H1 (cell line): Measurements from ENCODE around the gene NAA38. TPM values are rescaled to one million over a fixed set of nuclear protein-coding genes. Genes with fewer than 3 reads are reported as not detected.

Experiments used
- CTCF ChIA-PET: fragments of 300-600 bp; sonication (Branson Sonifier 250); formaldehyde crosslinking; loops from one replicate; lab custom pipeline; 2021; ENCODE audit not compliant: partially characterized antibody; lab: Charles Lee
- POLR2A ChIA-PET: fragments of 300-600 bp; sonication (Branson Sonifier 250); formaldehyde crosslinking; loops from one replicate; lab custom pipeline; 2021; ENCODE audit warnings: inconsistent platforms; ENCODE audit not compliant: partially characterized antibody; lab: Charles Lee
- DNase-seq, 2 experiments: peaks; one replicate each; pipeline versions ENCODE4 v3.0.0 to v3.0.0-alpha.2; 2010 to 2022; ENCODE audit warnings: low spot score in 2 of 2, low read depth in 1 of 2, mixed read lengths in 1 of 2
- FAIRE-seq: peaks from 2 replicates; lab custom pipeline; 2011; peaks lifted over from hg19 to GRCh38; lab: Jason Lieb, UNC
- H2AFZ ChIP-seq: 2 replicates; pipeline ENCODE4 v1.8.1; 2012; ENCODE audit warnings: low read length, inconsistent platforms
- H2AK5ac ChIP-seq: 2 replicates; pipeline ENCODE4 v1.6.1; 2013; ENCODE audit warnings: low read depth, low read length
- H2BK120ac ChIP-seq: replicated peaks from 2 replicates; pipeline ENCODE3; 2013; ENCODE audit warnings: low read depth, low read length, inconsistent platforms
- H2BK12ac ChIP-seq: 2 replicates; pipeline ENCODE4 v1.6.1; 2013; ENCODE audit warnings: low read depth, low read length
- H2BK15ac ChIP-seq: 2 replicates; pipeline ENCODE4 v1.6.1; 2013; ENCODE audit warnings: low read length
- H2BK20ac ChIP-seq: 2 replicates; pipeline ENCODE4 v1.6.1; 2013; ENCODE audit warnings: low read length
- H2BK5ac ChIP-seq: 2 replicates; pipeline ENCODE4 v1.6.1; 2013; ENCODE audit warnings: low read depth, low read length
- H3K14ac ChIP-seq: 2 replicates; pipeline ENCODE4 v1.6.1; 2013; ENCODE audit warnings: inconsistent platforms; ENCODE audit not compliant: insufficient read length
- H3K18ac ChIP-seq: 2 replicates; pipeline ENCODE4 v1.6.1; 2013; ENCODE audit warnings: low read length; ENCODE audit errors: extremely low read depth
- H3K23ac ChIP-seq: 2 replicates; pipeline ENCODE4 v1.6.1; 2013; ENCODE audit warnings: inconsistent platforms; ENCODE audit not compliant: insufficient read length
- H3K23me2 ChIP-seq: 2 replicates; pipeline ENCODE4 v1.6.1; 2013; ENCODE audit warnings: low read depth, low read length
- H3K27ac ChIP-seq: 2 replicates; pipeline ENCODE4 v1.6.1; 2011; ENCODE audit warnings: low read depth, low read length, inconsistent platforms
- H3K27me3 ChIP-seq, 4 experiments: replicated peaks in 1 of 4; 1 replicate in 1 of 4; 2 replicates in 3 of 4; pipeline versions ENCODE4 v1.6.1 to v1.8.1; 2011 to 2013; ENCODE audit warnings: low read length in 3 of 4, mild to moderate bottlenecking in 3 of 4, inconsistent platforms in 2 of 4, mixed read lengths in 2 of 4, moderate library complexity in 1 of 4; ENCODE audit not compliant: control insufficient read depth in 3 of 4, insufficient read depth in 3 of 4; ENCODE audit errors: extremely low read depth in 1 of 4
- H3K36me3 ChIP-seq, 4 experiments: 2 replicates each; pipeline versions ENCODE4 v1.6.1 to v1.8.1; 2011 to 2013; ENCODE audit warnings: mild to moderate bottlenecking in 4 of 4, low read length in 3 of 4, moderate library complexity in 2 of 4, control low read depth in 1 of 4, inconsistent platforms in 1 of 4; ENCODE audit not compliant: insufficient read depth in 4 of 4, control insufficient read depth in 2 of 4
- H3K4ac ChIP-seq: replicated peaks from 2 replicates; pipeline ENCODE3; 2013; ENCODE audit warnings: low read length, low read depth, mixed read lengths, inconsistent platforms; ENCODE audit not compliant: insufficient read length
- H3K4me1 ChIP-seq, 4 experiments: replicated peaks in 1 of 4; 1 replicate in 1 of 4; 2 replicates in 3 of 4; pipeline versions ENCODE4 v1.6.1 to v1.8.1; 2011 to 2013; ENCODE audit warnings: low read length in 3 of 4, inconsistent platforms in 2 of 4, mixed read lengths in 1 of 4; ENCODE audit not compliant: insufficient read depth in 4 of 4, control insufficient read depth in 3 of 4
- H3K4me2 ChIP-seq, 2 experiments: 2 replicates each; pipeline versions ENCODE4 v1.6.1 to v1.8.1; 2011 to 2013; ENCODE audit warnings: low read depth in 2 of 2, low read length in 2 of 2, control low read depth in 1 of 2, inconsistent platforms in 1 of 2, mild to moderate bottlenecking in 1 of 2; ENCODE audit not compliant: insufficient read depth in 1 of 2
- H3K4me3 ChIP-seq, 4 experiments: fragments of 200-600, 300-600 bp in 1 of 4; sonication (generic), shearing (Covaris generic), sonication (Bioruptor Twin) in 1 of 4; 2 replicates each; pipeline versions ENCODE4 v1.5.1 to v1.8.1; 2011 to 2016; ENCODE audit warnings: low read length in 4 of 4, low read depth in 3 of 4, control low read depth in 2 of 4, inconsistent platforms in 2 of 4, mild to moderate bottlenecking in 2 of 4, mixed read lengths in 1 of 4, moderate library complexity in 1 of 4; ENCODE audit not compliant: insufficient read depth in 2 of 4; ENCODE audit errors: extremely low read depth in 1 of 4
- H3K56ac ChIP-seq: replicated peaks from 2 replicates; pipeline ENCODE3; 2013; ENCODE audit warnings: low read depth, mild to moderate bottlenecking, mixed read lengths, low read length, inconsistent platforms; ENCODE audit not compliant: insufficient read length
- H3K79me1 ChIP-seq: 2 replicates; pipeline ENCODE4 v1.6.1; 2013; ENCODE audit warnings: low read depth, low read length, control low read depth
- H3K79me2 ChIP-seq, 2 experiments: 2 replicates each; pipeline versions ENCODE4 v1.6.1 to v1.8.1; 2012 to 2013; ENCODE audit warnings: low read length in 2 of 2, mild to moderate bottlenecking in 2 of 2, inconsistent platforms in 1 of 2; ENCODE audit not compliant: insufficient read depth in 2 of 2, control insufficient read depth in 1 of 2
- H3K9ac ChIP-seq, 4 experiments: replicated peaks in 1 of 4; 1 replicate in 1 of 4; 2 replicates in 3 of 4; pipeline versions ENCODE4 v1.6.1 to v1.8.1; 2011 to 2013; ENCODE audit warnings: low read depth in 3 of 4, low read length in 3 of 4, control low read depth in 2 of 4, mild to moderate bottlenecking in 2 of 4, moderate library complexity in 2 of 4, inconsistent platforms in 1 of 4; ENCODE audit errors: extremely low read depth in 1 of 4
- H3K9me3 ChIP-seq, 2 experiments: 2 replicates each; pipeline versions ENCODE4 v1.6.1 to v1.8.1; 2012 to 2013; ENCODE audit warnings: mild to moderate bottlenecking in 2 of 2, moderate library complexity in 2 of 2, control low read depth in 1 of 2, inconsistent platforms in 1 of 2, low read depth in 1 of 2, low read length in 1 of 2, mixed read lengths in 1 of 2; ENCODE audit not compliant: insufficient read depth in 2 of 2
- H4K20me1 ChIP-seq, 2 experiments: replicated peaks in 1 of 2; 2 replicates each; pipeline versions ENCODE3 to v1.8.1; 2011 to 2013; ENCODE audit warnings: inconsistent platforms in 2 of 2, low read length in 2 of 2, mild to moderate bottlenecking in 1 of 2; ENCODE audit not compliant: insufficient read depth in 2 of 2, control insufficient read depth in 1 of 2
- H4K5ac ChIP-seq: 2 replicates; pipeline ENCODE4 v1.6.1; 2013; ENCODE audit warnings: low read length, low read depth, mixed read lengths, inconsistent platforms; ENCODE audit not compliant: insufficient read length
- H4K8ac ChIP-seq: 2 replicates; pipeline ENCODE4 v1.8.0; 2013; ENCODE audit warnings: mild to moderate bottlenecking, moderate library complexity, low read length, inconsistent platforms; ENCODE audit not compliant: insufficient read depth; ENCODE audit errors: extremely low read depth
- H4K91ac ChIP-seq: replicated peaks from 2 replicates; pipeline ENCODE3; 2013; ENCODE audit warnings: low read length, mixed read lengths, inconsistent platforms; ENCODE audit not compliant: insufficient read length
- ATF2 ChIP-seq: IDR thresholded peaks from 2 replicates; pipeline ENCODE4 v1.6.1; 2012; ENCODE audit warnings: low read length, inconsistent platforms
- CHD2 ChIP-seq: IDR thresholded peaks from 2 replicates; pipeline ENCODE4 v1.6.1; 2012; ENCODE audit warnings: low read length, improper control_type of control experiment
- KDM1A ChIP-seq: fragments of 200-600, 300-600 bp; sonication (generic); IDR thresholded peaks from 2 replicates; pipeline ENCODE4 v1.7.1; 2016; ENCODE audit warnings: mild to moderate bottlenecking, low read length, borderline replicate concordance
- MAFK ChIP-seq: IDR thresholded peaks from 2 replicates; pipeline ENCODE4 v1.6.1; 2012; ENCODE audit warnings: low read depth, mild to moderate bottlenecking, improper control_type of control experiment, low read length
- SP2 ChIP-seq: IDR thresholded peaks from 2 replicates; pipeline ENCODE4 v1.6.1; 2012; ENCODE audit warnings: mild to moderate bottlenecking, low read length, inconsistent platforms
- TEAD4 ChIP-seq: IDR thresholded peaks from 2 replicates; pipeline ENCODE4 v1.6.1; 2012; ENCODE audit warnings: low read depth, low read length, inconsistent platforms, mixed read lengths
- WGBS, 2 experiments: shearing (Covaris generic) in 1 of 2; methylation state at CpG; one replicate each; pipeline versions ENCODE4 v1.1.6 to v1.1.7; 2013 to 2015; ENCODE audit warnings: low lambda C conversion rate in 2 of 2, mixed read lengths in 2 of 2, inconsistent platforms in 1 of 2, low coverage in 1 of 2, missing lambda C conversion rate in 1 of 2; ENCODE audit not compliant: insufficient replicate concordance in 2 of 2, insufficient coverage in 1 of 2, insufficient read length in 1 of 2; ENCODE audit errors: extremely low coverage in 1 of 2, missing lambda C conversion rate in 1 of 2; 5-methylcytosine and 5-hydroxymethylcytosine counted together
- polyA plus RNA-seq, 7 experiments: library from polyadenylated mRNA; depleted of rRNA in 3 of 7; stranded (reverse) in 5 of 7; unstranded in 2 of 7; fragments of >200 nt in 5 of 7; fragments of 200-250 nt in 2 of 7; gene quantifications; 1 replicate in 5 of 7; 2 replicates in 1 of 7; 4 replicates in 1 of 7; pipeline versions ENCODE4 v1.2.1 to v1.2.3, GENCODE V29; 2011 to 2013; ENCODE audit warnings: missing spikeins in 2 of 7, mixed read lengths in 2 of 7
- total RNA-seq: library from RNA; stranded (reverse); fragmentation: NEBNext Ultra II Directional; extraction: Animal tissue kit (Norgen Biotek cat#: 25700); gene quantifications from 2 replicates; pipeline ENCODE4 v1.2.1, GENCODE V29; 2021
- TF ChIP-seq, protein P1 (sequence below): IDR thresholded peaks from 2 replicates; pipeline ENCODE4 v1.6.1; 2012; ENCODE audit warnings: inconsistent platforms

NAA38 gene
- total and polyA plus RNA-seq, 2 of the 8 experiments (the other 6 are each of a cell fraction or from before 2014, with no cell fraction given): 30.2 to 109 TPM

GRCh38 chr17:7830616-7831015, 26.7 kb downstream of the NAA38 start:
- peaks cover 0 to 7% (median 4%) of the 10 kb centered on the region in 4 experiments; a peak in 5 of 7 replicates for H3K4me1 ChIP-seq
- H3K18ac ChIP-seq: no peak overlapping the region
- no peak overlapping the region for H2BK20ac ChIP-seq
- H3K9ac ChIP-seq: no peak overlapping the region
- H2AK5ac ChIP-seq: 0 out of 2 replicates have a peak overlapping the region, but pooled peaks have one; percentile 24
- H2BK12ac ChIP-seq: no peak overlapping the region
- no peak overlapping the region for H2BK15ac ChIP-seq
- H2AFZ ChIP-seq: no peak overlapping the region
- no peaks in the 10 kb centered on the region for H3K79me2 ChIP-seq
- no peak overlapping the region for H3K56ac ChIP-seq
- no peak for DNase-seq
- TF ChIP-seq SP2 (no peak), KDM1A (no peak), CHD2 (no peak), TEAD4 (no peak), ATF2 (no peak), MAFK (no peak)
- TF ChIP-seq, protein P1, sequence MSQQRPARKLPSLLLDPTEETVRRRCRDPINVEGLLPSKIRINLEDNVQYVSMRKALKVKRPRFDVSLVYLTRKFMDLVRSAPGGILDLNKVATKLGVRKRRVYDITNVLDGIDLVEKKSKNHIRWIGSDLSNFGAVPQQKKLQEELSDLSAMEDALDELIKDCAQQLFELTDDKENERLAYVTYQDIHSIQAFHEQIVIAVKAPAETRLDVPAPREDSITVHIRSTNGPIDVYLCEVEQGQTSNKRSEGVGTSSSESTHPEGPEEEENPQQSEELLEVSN: no peak
- TF ChIP-seq, all 59 proteins: peak for 0
- no peak for FAIRE-seq
- CTCF ChIA-PET: interaction anchor here (0.7 to 5.5 kb wide), 4 partner anchors 10 to 466 kb away, joined by 3 to 26 read pairs (median 14); no protein-coding TSS in a partner anchor
- POLR2A ChIA-PET: interaction anchor here (3.3 kb wide), 1 partner anchor 12 kb away, joined by 10 read pairs; no protein-coding TSS in a partner anchor
- Histone ChIP-seq H2BK5ac (no peak overlapping the region), H3K4me2 (no peak overlapping the region), H3K23me2 (peaks cover 12% of the 10 kb centered on the region), H4K5ac (no peak overlapping the region), H4K20me1 (no peaks in the 10 kb centered on the region), H3K27ac (no peak overlapping the region), H2BK120ac (no peak overlapping the region), H3K27me3 (peaks cover 4 to 38% (median 30%) of the 10 kb centered on the region in 4 experiments), H3K14ac (no peak overlapping the region), H3K9me3 (no peaks in the 10 kb centered on the region), H4K8ac (no peak overlapping the region), H3K4me3 (no peak overlapping the region), H3K4ac (no peak overlapping the region), H3K79me1 (no peaks in the 10 kb centered on the region), H3K23ac (no peak overlapping the region), H4K91ac (no peak overlapping the region), H3K36me3 (no peaks in the 10 kb centered on the region)
- WGBS, 2 experiments: 87 to 100% methylated on average over 1 to 8 of the region's 8 CpGs
